Large intestine (tissue), 3 donors: Measurements from ENCODE around the gene PTPMT1. TPM values are rescaled to one million over a fixed set of nuclear protein-coding genes. Genes with fewer than 3 reads are reported as not detected.

Experiments used
- DNase-seq, 2 donors: peaks; one replicate each; pipeline versions ENCODE4 v3.0.0 to v3.0.0-alpha.2; 2013
- H3K27ac ChIP-seq: one replicate; pipeline ENCODE4 v1.5.1; 2013; ENCODE audit warnings: low read length
- H3K27me3 ChIP-seq: 2 replicates; pipeline ENCODE4 v1.6.1; 2013; ENCODE audit warnings: low read length; ENCODE audit not compliant: control insufficient read depth, insufficient read depth
- H3K36me3 ChIP-seq: 2 replicates; pipeline ENCODE4 v1.6.1; 2013; ENCODE audit warnings: low read length; ENCODE audit not compliant: control insufficient read depth, insufficient read depth
- H3K4me1 ChIP-seq: one replicate; pipeline ENCODE4 v1.6.1; 2013; ENCODE audit warnings: low read length; ENCODE audit not compliant: control insufficient read depth, insufficient read depth
- H3K4me3 ChIP-seq: one replicate; pipeline ENCODE4 v1.5.1; 2013; ENCODE audit warnings: low read length
- H3K9me3 ChIP-seq: one replicate; pipeline ENCODE4 v1.6.1; 2013; ENCODE audit warnings: mild to moderate bottlenecking, low read depth, low read length, moderate library complexity; ENCODE audit not compliant: control insufficient read depth
- WGBS: methylation state at CpG from one replicate; pipeline ENCODE4 v1.1.5; 2013; ENCODE audit warnings: low lambda C conversion rate; ENCODE audit not compliant: insufficient coverage; 5-methylcytosine and 5-hydroxymethylcytosine counted together
- polyA plus RNA-seq: library from polyadenylated mRNA; unstranded; fragments of 120-200 nt; gene quantifications from one replicate; pipeline ENCODE4 v1.2.1, GENCODE V29; 2013

PTPMT1 gene
- polyA plus RNA-seq, 1 donor, result 51.1 TPM

DNA sequence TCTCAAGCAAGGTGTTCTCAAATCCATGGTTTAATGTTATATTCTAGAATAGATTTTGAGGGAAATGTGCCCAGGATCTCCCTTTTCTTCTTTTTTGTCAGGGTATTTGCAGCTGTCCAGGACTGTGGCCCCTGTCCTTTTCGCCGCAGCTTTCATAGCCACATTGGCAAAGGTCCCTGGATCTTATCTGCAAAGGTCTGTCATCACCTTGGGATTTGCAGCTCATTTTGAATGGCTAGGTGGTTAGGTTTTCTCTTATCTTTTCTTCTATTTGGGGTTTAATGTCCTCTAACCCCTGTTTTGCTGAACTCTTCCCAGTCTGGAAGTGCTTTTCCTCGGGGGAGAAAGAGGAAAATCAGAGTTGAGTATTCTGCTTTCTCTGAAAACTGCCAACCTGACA lies 40.5 kb downstream of the PTPMT1 start:
- no peak overlapping the region for H3K4me3 ChIP-seq
- H3K4me1 ChIP-seq, result no peaks in the 10 kb centered on the region
- no peaks in the 10 kb centered on the region for H3K9me3 ChIP-seq
- peaks cover 9% of the 10 kb centered on the region for H3K36me3 ChIP-seq
- WGBS, result no CpG with 5 or more reads among the region's 3 CpGs
- H3K27me3 ChIP-seq, result no peaks in the 10 kb centered on the region
- no peak overlapping the region for H3K27ac ChIP-seq
- no peak for DNase-seq

DNA sequence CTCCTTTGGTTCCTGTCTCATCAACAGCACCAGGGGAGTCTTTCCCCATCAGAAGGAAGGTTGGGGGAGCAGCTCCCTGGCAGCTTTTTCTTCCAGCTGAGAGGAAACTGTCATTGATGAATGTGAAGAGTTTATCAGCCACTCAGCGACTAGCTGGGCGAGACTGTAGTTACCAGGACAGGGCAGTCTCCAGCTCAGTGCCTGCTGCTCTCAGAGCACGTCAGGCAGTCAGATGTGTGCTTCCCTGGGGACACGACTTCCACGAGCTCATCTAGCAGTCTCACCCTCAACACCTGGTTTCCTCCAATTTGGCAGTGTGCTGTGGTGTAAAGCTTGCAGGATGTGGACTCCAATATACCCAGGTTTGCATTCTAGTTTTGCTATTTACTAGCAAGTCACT lies 41.3 kb downstream of the PTPMT1 start:
- Histone ChIP-seq H3K9me3 (no peaks in the 10 kb centered on the region), H3K4me3 (no peak overlapping the region), H3K36me3 (peaks cover 13% of the 10 kb centered on the region), H3K27me3 (no peaks in the 10 kb centered on the region), H3K27ac (no peak overlapping the region), H3K4me1 (no peaks in the 10 kb centered on the region)
- no CpG with 5 or more reads among the region's 5 CpGs for WGBS
- no peak for DNase-seq

- no CpG with 5 or more reads among the region's 7 CpGs for WGBS
- Histone ChIP-seq H3K27me3 (no peaks in the 10 kb centered on the region), H3K9me3 (no peaks in the 10 kb centered on the region), H3K36me3 (peaks cover 13% of the 10 kb centered on the region), H3K4me1 (no peaks in the 10 kb centered on the region), H3K27ac (no peak overlapping the region), H3K4me3 (no peak overlapping the region)
- no peak for DNase-seq
These were observed 42.0 kb downstream of the PTPMT1 start for GRCh38 chr11:47607380-47607779.

GRCh38 chr11:47609675-47610074 lies 44.3 kb downstream of the PTPMT1 start:
- no peaks in the 10 kb centered on the region for H3K9me3 ChIP-seq
- 80% methylated on average over 2 of the region's 3 CpGs for WGBS
- no peak for DNase-seq
- H3K27me3 ChIP-seq, result no peaks in the 10 kb centered on the region
- no peak overlapping the region for H3K27ac ChIP-seq
- peaks cover 13% of the 10 kb centered on the region for H3K36me3 ChIP-seq
- H3K4me1 ChIP-seq, result no peaks in the 10 kb centered on the region
- no peak overlapping the region for H3K4me3 ChIP-seq

- no peak overlapping the region for H3K27ac ChIP-seq
- H3K4me1 ChIP-seq, result no peaks in the 10 kb centered on the region
- H3K36me3 ChIP-seq, result peaks cover 12% of the 10 kb centered on the region
- no peak for DNase-seq
- H3K9me3 ChIP-seq, result no peaks in the 10 kb centered on the region
- no peaks in the 10 kb centered on the region for H3K27me3 ChIP-seq
- no peak overlapping the region for H3K4me3 ChIP-seq
- no CpG with 5 or more reads among the region's 6 CpGs for WGBS
These were observed 46.0 kb downstream of the PTPMT1 start for GRCh38 chr11:47611348-47611794.

- H3K4me1 ChIP-seq, result no peaks in the 10 kb centered on the region
- H3K36me3 ChIP-seq, result peaks cover 34% of the 10 kb centered on the region
- no peak overlapping the region for H3K4me3 ChIP-seq
- no peaks in the 10 kb centered on the region for H3K27me3 ChIP-seq
- DNase-seq, result no peak
- H3K27ac ChIP-seq, result no peak overlapping the region
- H3K9me3 ChIP-seq, result no peaks in the 10 kb centered on the region
These were observed 49.9 kb downstream of the PTPMT1 start for GRCh38 chr11:47615249-47615648.

- peak; percentile 28 to 38 for DNase-seq
- no CpG with 5 or more reads among the region's 10 CpGs for WGBS
These were observed 51.5 kb downstream of the PTPMT1 start for GRCh38 chr11:47616726-47617416.

DNA sequence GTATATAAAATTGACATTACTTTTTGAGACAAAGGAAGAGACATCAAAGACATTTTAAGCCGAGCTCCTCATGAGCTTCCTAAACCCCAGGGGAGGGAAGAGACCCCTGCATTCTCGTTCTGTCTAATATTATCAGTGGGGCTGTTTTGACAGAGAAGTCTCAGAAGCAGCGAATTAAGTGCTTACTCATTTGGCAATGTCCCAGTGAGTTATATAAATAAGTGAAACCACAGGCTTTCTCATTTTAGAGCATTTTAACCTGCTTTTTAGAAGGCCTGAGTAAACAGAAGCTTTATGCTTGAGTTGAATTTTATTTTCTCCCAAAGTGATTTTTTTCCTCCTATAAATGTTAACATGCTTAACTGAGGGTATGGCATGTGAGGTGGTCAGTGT lies 52.0 kb downstream of the PTPMT1 start:
- no CpG with 5 or more reads among the region's 3 CpGs for WGBS
- H3K27ac ChIP-seq, result no peak overlapping the region

More at GRCh38 chr11:47616726-47617416, 51.5 kb downstream of the PTPMT1 start:
- Histone ChIP-seq H3K9me3 (no peaks in the 10 kb centered on the region), H3K27ac (no peak overlapping the region), H3K36me3 (peaks cover 38% of the 10 kb centered on the region), H3K4me3 (no peak overlapping the region), H3K27me3 (no peaks in the 10 kb centered on the region), H3K4me1 (no peaks in the 10 kb centered on the region)

DNA sequence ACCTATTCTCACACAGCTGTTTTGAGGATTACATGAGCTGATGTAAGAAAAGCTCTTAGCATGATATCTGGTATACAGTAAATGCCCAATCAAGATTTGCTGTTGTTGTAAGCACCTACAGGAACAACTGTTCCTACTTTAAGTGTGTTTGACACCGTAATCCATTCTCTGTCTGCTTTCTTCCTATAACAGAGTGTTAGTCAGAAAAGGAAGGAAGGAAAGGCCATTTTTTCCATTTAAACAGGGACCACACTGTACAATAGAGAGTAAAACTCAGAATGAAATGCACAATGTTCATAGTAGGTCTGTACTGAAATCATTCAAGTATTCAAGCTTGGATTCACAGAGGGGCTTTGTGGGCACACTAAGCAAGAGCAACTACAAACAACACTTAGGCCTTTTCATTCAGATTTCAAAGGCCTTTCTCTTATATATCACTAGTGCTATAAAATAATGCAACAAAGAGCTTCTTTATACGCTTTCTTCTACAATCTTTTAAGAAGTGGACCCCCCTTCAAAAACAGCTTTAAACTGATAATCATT lies 55.5 kb downstream of the PTPMT1 start:
- no peak for DNase-seq
- no peaks in the 10 kb centered on the region for H3K27me3 ChIP-seq
- no peaks in the 10 kb centered on the region for H3K9me3 ChIP-seq
- H3K36me3 ChIP-seq, result peaks cover 69% of the 10 kb centered on the region
- 100% methylated on average over 1 of the region's 2 CpGs for WGBS
- no peaks in the 10 kb centered on the region for H3K4me1 ChIP-seq
- no peak overlapping the region for H3K4me3 ChIP-seq
- H3K27ac ChIP-seq, result no peak overlapping the region

More for the DNA sequence above, 52.0 kb downstream of the PTPMT1 start:
- DNase-seq, result no peak
- Histone ChIP-seq H3K36me3 (peaks cover 43% of the 10 kb centered on the region), H3K9me3 (no peaks in the 10 kb centered on the region), H3K4me1 (no peaks in the 10 kb centered on the region), H3K4me3 (no peak overlapping the region), H3K27me3 (no peaks in the 10 kb centered on the region)
